Inflammatory macrophage treated with lipopolysaccharide for 1 hour (primary cell): ENCODE data around the gene SSBP2.

Source experiments
- DNase-seq, 2 donors: peaks; one replicate each; pipeline ENCODE4 v3.0.0-alpha.2; 2020 to 2022

Gene SSBP2

DNA sequence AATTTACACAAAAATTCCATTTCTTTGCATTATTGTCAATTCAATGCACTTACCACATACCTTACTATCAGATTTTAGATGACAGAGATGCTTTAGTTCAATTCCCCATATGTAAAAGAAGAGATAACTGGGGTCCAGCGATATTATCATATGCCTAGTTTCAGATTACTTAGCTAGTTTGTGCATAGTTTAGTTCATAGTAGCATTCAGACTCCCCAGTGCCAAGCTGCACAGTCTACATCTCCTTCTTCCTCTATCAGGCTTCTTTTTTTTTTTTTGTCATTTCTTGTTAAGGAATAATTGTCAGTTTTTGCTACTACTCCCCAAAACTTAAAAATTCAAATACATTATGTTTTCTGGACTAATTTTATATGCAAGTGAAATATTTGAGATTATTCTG is 175.0 kb downstream of the SSBP2 start:
- no peak for DNase-seq

DNA sequence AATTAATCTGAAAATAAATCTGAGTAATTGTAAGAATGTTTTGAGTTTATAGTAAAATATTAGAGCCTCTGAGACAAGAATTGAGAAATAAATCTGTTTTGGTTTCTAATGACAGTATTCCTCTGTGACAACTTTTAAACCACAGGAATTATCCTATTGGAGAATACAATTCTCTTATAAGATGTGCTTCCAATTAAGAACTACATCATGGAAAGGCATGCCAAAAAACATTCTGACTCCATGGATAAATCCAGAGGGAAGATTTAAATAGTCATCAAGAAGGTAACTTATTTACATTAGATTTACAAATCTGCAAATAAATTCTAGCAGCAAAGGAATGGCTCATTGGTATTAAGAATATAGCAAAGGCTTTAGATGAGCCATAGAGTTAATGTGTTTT is 178.7 kb downstream of the SSBP2 start:
- no peak for DNase-seq

DNA sequence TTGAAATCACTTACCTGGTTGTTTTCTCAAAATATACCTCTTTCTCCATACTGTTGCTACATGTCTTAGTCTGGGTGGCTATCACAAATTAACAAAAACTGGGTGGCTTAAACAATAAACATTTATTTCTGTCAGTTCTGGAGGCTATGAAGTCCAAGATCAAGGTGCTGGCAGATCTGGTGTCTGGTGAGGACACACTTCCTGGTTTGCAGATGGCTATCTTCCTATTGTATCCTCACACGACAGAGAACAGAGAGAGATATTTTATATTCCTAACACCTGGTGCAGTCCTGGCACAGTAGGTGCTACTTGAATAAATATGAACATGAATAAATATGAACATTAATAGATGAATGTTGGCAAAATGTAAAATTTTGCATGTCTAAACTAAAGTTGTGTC is 192.7 kb downstream of the SSBP2 start:
- DNase-seq: no peak

DNA sequence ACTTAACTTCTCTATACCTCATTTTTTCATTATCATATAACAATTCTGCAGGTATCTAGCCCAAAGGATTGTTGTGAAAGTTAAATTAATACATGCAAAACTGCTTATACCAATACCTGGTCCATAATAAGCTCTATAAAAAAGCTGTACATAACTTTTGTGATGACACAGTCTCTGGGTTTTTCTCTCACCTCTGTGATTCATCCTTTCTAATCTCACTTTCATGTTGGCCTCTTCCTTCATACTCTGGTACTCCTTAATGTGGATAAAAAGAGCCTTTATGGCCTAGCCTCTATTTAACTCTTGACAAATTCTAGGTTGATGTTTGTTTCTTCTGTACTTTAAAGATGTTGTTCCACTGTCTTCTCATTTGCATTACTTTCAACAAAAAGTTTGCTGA is 194.1 kb downstream of the SSBP2 start:
- no peak for DNase-seq

DNA sequence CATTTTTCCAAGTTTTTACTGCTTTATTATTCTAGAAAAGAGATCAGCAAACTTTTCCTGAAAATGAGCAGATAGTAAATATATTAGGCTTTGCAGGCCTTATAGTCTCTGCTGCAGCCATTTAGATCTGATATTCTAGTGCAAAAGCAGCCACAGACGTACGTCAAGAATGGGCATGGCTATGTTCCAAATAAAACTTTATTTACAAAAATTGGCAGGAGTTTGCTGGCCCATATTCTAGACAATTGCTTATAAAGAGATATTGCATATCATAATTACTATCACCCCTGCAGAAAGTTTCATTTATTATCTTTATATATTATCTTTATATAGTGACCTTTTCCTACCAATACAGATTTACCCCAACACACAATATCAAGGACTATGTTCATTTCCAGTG is 195.0 kb downstream of the SSBP2 start:
- no peak for DNase-seq

DNA sequence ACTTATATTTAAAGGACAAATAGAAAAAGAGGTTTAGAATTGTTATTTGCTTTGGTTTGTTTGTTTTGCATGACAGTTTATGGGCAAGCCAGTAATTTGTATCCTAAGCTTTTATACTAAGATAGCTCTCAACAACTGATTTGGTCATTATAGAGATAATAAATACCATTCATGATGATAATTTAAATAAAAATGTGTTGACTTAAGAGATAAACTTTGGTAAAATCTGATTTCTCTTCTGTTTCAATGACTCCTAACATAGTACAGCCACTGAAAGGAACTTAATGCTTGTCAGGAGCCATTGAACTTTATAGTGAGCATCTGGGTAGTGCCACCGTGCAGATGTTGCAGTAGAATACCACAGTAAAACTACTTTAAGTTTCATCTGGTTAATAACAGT is 196.2 kb downstream of the SSBP2 start:
- no peak for DNase-seq

DNA sequence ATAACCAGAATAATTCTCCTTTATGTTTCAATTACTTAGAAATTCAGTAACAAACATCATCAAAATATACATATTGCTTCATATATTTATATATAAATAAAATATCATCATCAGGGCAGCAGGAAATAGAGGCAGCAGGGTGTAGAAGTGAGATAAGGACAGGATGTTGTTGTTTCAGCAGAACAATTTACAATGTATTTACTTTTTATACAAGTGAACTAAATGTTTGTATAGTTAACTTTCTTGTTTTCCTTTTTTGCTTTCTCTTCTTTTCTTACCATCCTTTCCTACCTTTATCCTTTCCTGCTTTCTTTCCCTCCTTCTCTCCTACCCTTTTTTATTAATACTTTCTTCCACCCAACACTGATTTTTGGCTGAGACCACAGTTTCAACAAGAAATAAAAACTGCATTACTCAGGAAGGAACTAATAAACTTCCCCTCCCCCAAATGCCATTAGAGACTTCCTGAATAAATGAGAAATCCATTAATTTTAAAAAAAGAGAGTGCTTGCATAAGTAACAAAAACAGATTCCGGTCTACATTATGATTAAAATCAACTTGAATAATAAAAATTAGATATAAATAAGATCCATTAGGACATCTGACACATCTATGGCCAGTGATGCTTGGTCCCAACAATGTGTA is 197.2 kb downstream of the SSBP2 start:
- no peak for DNase-seq

DNA sequence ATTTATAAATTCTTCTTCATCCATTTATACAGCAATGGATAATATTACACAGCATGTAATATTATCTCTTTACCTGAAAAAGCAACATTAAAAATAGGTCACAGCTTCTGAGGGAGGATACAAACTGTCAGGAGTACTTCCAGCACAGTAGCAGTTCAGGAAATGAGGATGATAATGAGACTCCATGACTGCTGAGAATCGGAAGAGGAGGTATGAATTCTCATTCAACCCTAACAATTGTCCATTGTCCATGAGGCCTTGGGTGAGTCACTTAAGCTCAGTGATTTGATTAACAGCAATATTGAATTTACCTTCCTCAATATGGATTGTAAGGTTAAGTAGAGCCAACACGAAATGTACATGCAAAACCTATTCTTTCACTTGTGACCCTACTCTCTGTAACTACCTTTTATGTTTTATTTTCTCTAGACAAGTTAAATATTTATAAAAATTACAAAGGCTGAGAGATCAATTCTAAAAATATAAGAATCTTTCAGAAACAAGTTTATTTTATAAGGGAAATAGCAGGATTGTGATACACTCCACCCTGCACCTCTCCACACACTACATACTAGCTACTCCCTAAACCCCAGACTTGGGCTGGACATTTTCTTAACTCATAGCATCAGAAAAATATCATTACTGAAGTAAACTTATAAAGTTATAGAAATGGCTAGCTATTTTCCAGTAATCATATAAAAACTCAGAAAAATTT is 197.9 kb downstream of the SSBP2 start:
- DNase-seq: no peak

DNA sequence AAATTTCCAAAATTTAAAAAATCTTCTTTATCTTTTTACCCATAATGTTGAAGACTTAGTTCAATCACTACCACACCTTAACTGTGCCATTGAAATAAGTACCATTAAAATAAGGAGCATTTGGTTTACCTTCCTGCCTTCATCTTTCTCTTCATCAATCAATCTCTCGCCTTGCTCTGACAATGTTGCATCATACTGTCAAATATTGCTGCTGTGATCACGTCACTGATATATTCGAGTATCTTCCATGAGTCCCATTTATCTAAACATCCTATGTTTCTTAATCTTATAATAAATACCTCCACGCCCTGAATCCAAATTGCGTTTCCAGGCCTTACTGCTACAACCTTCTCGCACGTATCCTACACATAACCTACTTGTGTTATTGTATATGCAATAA is 201.8 kb downstream of the SSBP2 start:
- no peak for DNase-seq

DNA sequence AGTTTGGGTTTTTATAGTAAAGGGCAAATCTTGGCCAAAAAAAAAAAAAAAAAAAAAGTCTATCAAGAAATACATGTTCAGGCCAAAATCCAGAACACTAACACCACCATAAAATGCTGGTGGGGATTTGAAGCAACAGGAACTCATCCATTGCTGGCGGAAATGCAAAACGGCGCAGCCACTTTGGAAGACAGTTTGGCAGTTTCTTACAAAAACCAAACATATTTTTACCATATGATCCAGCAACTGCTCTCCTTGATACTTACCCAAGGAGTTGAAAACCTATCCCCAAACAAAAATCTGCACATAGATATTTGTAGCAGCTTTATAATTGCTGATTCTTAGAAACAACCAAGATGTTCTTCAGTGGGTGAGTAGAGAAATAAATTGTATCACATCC is 203.9 kb downstream of the SSBP2 start:
- no peak for DNase-seq

DNA sequence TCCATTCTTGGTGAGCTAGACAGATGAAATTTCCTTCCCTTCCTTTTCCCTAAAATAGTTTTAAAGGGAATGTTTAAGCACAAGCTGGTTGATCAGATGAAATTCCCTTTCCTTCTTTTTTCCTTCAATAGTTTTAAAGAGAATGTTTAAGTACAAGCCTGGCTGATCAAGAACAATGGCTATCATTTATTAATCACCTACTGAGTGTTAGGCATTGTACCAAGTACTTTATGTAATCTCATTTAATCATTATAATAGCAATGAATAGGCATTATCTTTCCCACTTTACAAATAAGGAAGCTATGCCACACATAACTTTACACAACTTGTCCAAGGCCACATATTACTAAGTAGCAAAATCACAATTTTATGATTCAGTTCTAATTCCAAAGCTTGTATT is 205.0 kb downstream of the SSBP2 start:
- no peak for DNase-seq

DNA sequence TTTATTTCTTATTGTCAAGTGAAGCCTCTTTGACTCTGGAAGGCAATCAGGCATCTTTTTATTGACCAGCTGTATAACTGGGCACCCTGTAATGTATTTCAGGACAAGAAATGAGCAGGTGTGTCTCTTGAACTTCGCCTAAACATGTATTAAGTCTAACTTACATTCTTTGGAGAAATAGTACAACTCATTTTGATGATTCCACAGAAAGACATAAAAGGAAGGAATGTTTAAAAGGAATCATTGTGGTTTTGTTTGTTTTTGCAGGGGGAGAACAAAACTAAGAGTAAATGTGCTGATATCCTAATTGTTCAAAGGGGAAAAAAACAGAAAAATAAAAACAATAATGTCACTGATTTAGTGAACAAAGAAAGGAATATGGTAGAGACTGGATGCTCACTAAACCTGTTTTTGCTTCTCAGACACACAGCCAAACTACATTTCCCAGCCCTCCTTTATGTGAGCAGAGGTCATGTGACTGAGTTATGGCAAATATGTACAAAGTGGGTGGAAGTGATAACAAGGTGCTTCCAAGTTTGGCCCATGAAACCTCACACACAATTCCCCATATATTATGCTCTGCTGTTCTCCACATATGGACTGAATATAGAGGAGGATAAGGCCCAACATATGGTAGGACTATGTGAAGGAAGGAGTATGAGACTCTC is 206.4 kb downstream of the SSBP2 start:
- no peak for DNase-seq

DNA sequence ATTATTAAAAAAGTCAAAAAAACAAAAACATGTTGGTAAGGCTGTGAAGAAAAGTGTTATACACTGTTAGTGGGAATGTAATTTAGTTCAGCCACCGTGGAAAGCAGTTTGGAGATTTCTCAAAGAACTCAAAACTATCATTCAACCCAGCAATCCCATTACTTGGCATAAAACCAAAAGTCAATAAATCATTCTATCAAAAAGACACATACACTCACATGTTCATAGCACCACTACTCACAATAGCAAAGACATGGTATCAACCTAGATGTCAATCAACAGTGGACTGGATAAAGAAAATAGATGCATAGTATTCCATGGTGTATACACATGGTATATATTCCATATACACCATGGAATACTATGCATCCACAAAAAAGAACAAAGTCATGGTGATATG is 208.7 kb downstream of the SSBP2 start:
- no peak for DNase-seq

DNA sequence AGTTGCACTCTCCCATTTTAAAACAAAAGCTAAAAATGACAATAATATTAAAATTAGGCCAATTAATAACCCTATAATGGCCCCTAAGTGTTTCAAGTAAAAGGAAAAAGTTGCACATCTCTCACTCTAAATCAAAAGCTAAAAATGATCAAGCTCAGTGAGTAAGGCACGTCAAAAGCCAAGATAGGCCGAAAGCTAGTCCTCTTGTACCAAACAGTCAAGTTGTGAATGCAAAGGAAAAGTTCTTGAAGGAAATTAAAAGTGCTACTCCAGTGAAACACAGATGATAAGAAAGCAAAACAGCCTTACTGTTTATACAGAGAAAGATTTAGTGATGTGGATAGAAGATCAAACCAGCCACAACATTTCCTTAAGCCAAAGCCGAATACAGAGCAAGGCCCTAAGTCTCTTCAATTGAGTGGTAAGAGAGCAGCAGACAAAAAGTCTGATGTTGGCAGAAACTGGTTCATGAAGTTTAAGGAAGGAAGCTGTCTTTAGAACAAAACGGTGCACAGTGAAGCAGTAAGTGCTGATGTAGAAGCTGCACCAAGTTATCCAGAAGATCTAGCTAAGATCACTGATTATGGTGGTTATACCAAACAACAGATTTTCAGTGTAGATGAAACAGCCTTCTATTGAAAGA is 212.9 kb downstream of the SSBP2 start:
- DNase-seq: no peak

DNA sequence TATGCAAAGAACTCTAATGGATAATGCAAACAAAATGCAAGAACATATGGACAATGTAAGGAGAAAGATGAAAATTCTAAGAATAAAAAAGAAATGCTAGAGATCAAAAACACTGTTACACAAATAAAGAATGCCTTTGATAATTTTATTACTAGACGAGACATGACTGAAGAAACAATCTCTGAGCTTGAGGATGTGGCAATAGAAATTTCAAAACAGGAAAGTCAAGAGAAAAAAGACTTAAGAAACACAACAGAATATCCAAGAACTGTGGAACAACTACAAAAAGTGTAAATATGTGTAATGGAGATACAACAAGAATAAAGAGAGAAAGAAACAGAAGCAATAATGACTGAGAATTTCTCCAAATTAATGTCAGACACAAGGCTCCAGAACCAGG is 216.5 kb downstream of the SSBP2 start:
- DNase-seq: peak; percentile 39 to 44

DNA sequence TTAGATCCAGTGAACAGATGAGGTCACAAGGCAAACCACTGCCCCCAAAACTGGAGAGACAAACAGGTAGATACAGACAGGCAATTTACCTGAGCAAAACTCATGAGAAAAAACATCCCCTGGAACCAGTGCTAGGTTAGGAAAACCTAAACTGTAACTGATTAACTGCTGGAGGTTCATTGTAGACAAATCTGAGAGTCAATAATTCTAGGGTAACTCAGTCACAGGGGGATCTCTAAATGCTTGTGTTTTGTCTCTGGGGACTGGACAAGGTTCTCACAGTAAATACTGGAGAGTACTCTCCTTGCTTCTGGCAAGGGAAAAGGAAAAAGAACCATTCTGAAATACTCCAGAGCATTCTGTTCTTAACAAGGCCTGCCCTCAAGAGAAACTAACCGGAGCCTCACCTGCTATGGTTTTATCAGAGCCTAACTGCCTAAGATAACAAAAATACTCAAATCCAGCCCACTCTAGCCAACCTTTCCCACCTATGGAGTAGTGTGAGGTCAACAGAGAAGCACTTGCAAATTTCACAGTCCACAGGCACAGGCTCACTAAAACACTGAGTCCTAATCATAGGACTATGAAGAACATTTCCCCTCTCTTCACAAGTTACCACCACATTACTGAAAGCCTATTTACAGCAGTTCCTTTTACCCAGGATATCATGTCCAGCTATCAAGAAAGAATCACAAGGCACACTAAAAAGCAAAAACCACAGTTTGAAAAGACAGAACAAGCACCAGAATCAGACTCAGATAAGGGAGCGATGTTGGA is 217.1 kb downstream of the SSBP2 start:
- peak; percentile 8 to 16 for DNase-seq

DNA sequence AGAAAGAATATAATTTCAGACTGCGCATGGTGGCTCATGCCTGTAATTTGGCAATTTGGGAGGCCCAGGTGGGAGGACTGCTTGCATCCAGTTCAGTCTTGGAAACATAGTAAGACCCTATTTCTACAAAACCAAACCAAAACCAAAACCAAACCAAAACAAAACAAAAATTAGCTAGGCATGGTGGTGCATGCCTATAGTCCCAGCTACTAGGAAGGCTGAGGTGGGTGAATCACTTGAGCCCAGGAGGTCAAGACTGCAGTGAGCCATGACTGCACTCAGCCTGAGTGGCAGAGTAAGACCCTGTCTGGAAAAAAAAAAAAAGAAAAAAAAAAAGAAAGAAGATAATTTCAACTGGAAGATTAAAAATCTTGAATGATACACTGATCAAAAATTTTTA is 220.0 kb downstream of the SSBP2 start:
- DNase-seq: no peak

DNA sequence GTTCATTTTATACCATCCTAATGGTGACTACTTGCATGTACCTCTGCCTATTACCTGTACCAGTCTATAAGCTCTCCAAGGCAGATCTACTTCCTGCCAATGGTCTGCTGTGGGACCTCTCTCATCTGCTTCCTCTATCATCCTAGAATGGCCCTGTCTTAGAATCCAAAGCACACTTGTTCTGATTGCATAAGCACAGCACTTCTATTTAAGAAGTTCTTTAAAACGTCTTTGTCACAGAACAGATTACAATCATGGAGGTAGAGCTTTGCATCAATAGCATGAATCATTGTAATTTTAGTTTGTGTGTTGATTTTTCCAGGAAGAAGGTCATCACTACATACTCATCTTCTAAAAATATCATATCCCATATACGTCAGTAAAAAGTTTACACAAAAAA is 225.2 kb downstream of the SSBP2 start:
- peak; percentile 43 to 47 for DNase-seq

DNA sequence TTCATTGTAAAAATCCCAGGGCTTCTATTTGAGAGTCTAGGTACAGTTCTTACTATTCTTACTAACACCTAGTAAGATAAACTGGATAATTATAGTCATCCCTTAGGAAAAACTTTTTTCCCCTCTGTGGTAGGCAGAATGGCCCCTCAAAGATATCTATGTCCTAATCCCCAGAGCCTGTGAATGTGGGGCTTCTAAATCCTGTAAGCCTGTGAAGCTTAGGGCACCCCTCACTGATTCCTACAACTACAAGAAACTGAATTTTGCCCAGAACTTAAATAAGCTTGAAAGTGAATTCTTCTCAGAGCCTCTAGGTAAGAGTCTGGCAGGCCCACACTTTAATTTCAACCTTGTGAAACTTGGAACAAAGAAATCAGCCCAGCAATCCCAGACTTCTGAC is 226.9 kb downstream of the SSBP2 start:
- no peak for DNase-seq

DNA sequence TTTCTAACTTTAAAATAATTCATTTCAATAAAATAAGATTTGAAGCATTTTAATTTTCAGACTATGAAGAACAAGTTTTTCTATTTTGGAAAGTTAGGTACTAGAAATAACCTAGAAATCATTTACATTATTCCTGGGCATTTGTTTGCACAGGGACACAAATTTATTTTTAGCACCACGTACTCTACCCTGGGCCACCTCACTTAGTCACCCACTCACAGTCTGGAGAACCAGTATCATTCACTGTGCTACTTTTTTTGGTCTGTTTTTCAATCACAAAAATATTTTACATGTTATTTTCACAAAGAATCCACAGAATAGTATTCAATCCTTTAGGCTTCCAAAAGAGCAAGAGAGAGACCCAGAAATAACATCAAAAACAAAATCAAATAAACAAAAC is 228.3 kb downstream of the SSBP2 start:
- DNase-seq: no peak

DNA sequence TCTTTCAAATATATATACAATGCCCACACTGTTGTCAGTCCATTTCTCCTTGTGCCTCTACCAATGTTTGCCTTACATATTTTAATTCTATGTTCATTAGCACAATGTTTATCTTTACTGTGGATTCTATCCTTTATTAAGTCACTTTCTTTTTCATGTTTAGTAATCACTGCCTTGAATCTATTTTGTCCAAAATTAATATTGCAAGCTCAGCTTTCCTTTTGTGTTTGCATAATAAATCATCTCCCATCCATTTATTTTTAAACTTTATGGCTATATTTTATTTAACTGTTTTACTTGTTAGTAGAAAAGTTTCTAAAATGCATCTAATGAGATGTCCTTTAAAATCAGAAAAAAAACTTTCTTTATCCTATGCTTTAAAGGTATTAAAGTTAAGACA is 230.1 kb downstream of the SSBP2 start:
- no peak for DNase-seq

DNA sequence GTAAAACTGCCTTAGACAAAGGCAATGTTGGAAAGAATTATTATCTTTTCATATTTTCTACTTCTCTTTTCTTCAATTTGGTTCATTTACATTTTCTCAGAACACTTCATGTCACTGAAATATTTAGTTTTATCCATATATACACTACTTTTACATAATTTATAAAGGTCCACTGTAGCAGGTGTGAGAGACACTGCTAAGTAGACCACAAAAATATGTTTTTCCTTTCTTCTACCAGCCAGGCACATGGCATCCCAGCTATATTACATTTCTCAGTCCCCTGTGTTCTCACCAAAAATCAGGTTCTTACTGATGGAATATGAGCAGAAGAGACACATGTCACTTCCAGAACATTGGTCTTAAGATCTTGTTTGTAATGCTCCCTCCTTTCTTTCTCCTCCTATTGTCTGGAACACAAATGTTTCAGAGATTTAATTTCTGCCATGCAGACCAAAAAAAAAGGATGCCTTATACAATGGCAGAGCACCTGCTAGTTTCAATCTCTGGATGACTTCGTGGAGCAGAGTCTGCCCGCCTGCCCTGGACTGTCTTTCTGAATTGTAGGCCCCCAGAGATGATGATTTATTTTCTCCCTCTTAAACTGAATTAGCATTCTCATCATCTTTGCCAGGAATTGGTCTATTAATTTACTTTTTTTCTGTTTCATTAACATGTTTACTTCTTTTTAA is 231.5 kb downstream of the SSBP2 start:
- DNase-seq: no peak

DNA sequence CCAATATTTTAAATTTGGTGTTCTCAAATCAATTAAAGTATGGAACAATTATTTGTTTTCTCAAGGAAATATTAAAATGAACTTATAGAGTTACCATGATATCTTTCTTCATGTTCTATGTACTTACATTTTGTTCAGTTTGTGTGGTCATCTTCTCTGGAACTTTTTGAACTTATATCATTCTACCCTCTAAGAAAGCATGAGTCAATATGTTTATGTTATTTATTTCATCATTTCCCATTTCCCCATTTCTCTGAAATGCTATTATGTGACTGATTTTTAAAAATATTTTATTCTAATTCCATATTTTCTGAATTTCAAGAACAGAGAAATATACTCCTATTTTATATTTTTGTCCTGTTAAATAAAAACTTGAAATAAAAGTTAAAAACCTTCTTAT is 233.4 kb downstream of the SSBP2 start:
- peak; percentile 74 to 80 for DNase-seq
